ENCODE results near the gene RAE1. TPM values are rescaled to one million over a fixed set of nuclear protein-coding genes. Genes with fewer than 3 reads are reported as not detected.

RAE1 gene
- total RNA-seq, 1 experiment from 2014 or later: 46.3 TPM

GRCh38 chr20:57404419-57405072 is 53.5 kb downstream of the RAE1 start:
- H3K79me2 ChIP-seq (ENCODE audit: insufficient read depth, low read length): peaks cover 10% of the 10 kb centered on the region; the same call in 1 of the 2 replicates
- peaks cover 23% of the 10 kb centered on the region in 2 experiments for H3K36me3 ChIP-seq (ENCODE audit: control insufficient read depth in 1 of 2, insufficient read depth in 2 of 2, low read length in 2 of 2)
- H3K9me2 ChIP-seq (ENCODE audit: insufficient read depth): no peaks in the 10 kb centered on the region
- POLR2A ChIA-PET: no interaction called here
- CTCF ChIA-PET: no interaction called here
- no peaks in the 10 kb centered on the region for H4K20me1 ChIP-seq (ENCODE audit: insufficient read depth)
- no peaks in the 10 kb centered on the region for H3K4me1 ChIP-seq (ENCODE audit: control insufficient read depth in 1 of 2, insufficient read depth in 2 of 2, low read length in 2 of 2)
- ATAC-seq (no peak), DNase-seq (ENCODE audit: low read depth, low spot score) (no peak)
- no peak overlapping the region for H2AFZ ChIP-seq (ENCODE audit: low read depth, low read length, poor library complexity, severe bottlenecking)
- no TSS peak for BruUV-seq (replicated peaks)
- H3K27ac ChIP-seq (ENCODE audit: low read depth, low read length): no peak overlapping the region
- RAD21 ChIA-PET (ENCODE audit: low non-redundant PET in 1 of 2, low total read pairs in 2 of 2, uncharacterized antibody in 2 of 2, unreplicated experiment in 2 of 2): no interaction called here
- no peak overlapping the region for H3K9ac ChIP-seq (ENCODE audit: low read length)
- no peak overlapping the region for H3K4me3 ChIP-seq (replicated peaks in 1 of 2; ENCODE audit: low read depth in 1 of 2, low read length in 2 of 2)
- no peak for TF ChIP-seq SRF (IDR thresholded peaks at IDR 0.05; ENCODE audit: low read depth)
- no peak for TF ChIP-seq SIN3A (IDR thresholded peaks at IDR 0.05; ENCODE audit: low read depth)
- no peak for TF ChIP-seq POLR2AphosphoS5 (IDR thresholded peaks at IDR 0.05; ENCODE audit: low read depth, low read length)
- TF ChIP-seq ZNF274 (IDR thresholded peaks at IDR 0.05; ENCODE audit: low read depth, low read length): no peak
- no peak for TF ChIP-seq RAD21 (IDR thresholded peaks at IDR 0.05; ENCODE audit: low read depth)
- TF ChIP-seq YY1 (IDR thresholded peaks at IDR 0.05; ENCODE audit: extremely low read depth, insufficient replicate concordance, low read depth, low read length): no peak
- TF ChIP-seq, protein P1, sequence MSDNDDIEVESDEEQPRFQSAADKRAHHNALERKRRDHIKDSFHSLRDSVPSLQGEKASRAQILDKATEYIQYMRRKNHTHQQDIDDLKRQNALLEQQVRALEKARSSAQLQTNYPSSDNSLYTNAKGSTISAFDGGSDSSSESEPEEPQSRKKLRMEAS (IDR thresholded peaks at IDR 0.05): no peak
- no peak for TF ChIP-seq CTCF (IDR thresholded peaks at IDR 0.05 in 2 of 3, conservative IDR thresholded peaks at IDR 0.05 in 1 of 3; ENCODE audit: borderline replicate concordance in 1 of 3, insufficient read depth in 1 of 3, low read depth in 2 of 3, low read length in 2 of 3)
- TF ChIP-seq, protein P2, sequence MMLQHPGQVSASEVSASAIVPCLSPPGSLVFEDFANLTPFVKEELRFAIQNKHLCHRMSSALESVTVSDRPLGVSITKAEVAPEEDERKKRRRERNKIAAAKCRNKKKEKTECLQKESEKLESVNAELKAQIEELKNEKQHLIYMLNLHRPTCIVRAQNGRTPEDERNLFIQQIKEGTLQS (IDR thresholded peaks at IDR 0.05): no peak
- TF ChIP-seq FOSL1 (IDR thresholded peaks at IDR 0.05; ENCODE audit: low read depth): no peak
- no peak for TF ChIP-seq EZH2 (IDR thresholded peaks at IDR 0.05)
- no peak for TF ChIP-seq SP1 (IDR thresholded peaks at IDR 0.05; ENCODE audit: low read depth)
- no peak for TF ChIP-seq TCF7L2 (IDR thresholded peaks at IDR 0.05; ENCODE audit: borderline replicate concordance, extremely low read depth, insufficient read depth, insufficient read length)
- TF ChIP-seq JUND (IDR thresholded peaks at IDR 0.05): no peak
- TF ChIP-seq ZFX (IDR thresholded peaks at IDR 0.05): no peak
- no peak for TF ChIP-seq CBX3 (IDR thresholded peaks at IDR 0.05; ENCODE audit: low read depth)
- no peaks in the 10 kb centered on the region for H3K27me3 ChIP-seq (ENCODE audit: insufficient read depth, low read length)
- intact Hi-C loops (cut with micrococcal nuclease): no loop called here
- no peak overlapping the region for H3K4me2 ChIP-seq (ENCODE audit: low read length)
- H3K9me3 ChIP-seq (ENCODE audit: control insufficient read depth in 1 of 2, insufficient read depth in 1 of 2, low read depth in 1 of 2, low read length in 2 of 2): no peaks in the 10 kb centered on the region

Measured in HCT116 (cell line).